GM12874 (cell line): ENCODE results near the gene FBXO17.

Experiments
- CTCF ChIP-seq: IDR thresholded peaks from 2 replicates; pipeline ENCODE4 v1.5.1; 2011; ENCODE audit warnings: low read depth, mild to moderate bottlenecking, control low read depth, low read length, moderate library complexity; ENCODE audit not compliant: insufficient read depth

Gene FBXO17

GRCh38 chr19:38912600-38913514 is 62.7 kb downstream of the FBXO17 start:
- no peak for TF ChIP-seq CTCF

DNA sequence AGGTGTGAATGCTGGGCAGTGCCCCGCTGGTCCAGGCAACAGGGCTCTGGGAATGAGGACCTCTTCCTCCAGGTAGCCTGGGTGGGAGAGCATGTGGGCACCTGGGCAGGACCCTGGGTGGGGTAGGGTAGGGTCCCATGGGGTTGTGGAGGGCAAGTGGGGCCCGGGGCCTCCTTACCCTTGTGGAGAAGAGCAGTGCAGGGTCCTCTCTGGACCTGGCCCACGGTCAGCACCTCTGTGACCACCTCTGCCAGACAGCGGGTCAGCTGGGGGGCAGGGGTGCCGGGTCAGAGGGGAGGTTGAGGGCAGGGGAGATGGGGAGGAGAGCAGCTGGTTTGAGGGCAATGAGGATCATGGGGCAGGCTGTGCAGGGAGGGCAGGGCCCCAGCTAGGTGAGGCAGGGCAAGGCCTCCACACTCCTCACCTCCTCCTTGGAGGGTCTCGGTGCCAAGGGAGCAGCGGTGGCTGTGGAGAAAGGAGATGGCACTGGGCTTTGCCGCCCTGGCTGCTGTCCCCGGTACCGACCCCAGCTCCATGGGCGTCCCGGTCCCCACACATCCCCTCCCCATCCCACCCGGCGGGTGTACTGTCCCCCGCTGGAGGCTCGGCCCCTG is 64.0 kb downstream of the FBXO17 start:
- TF ChIP-seq CTCF = no peak

DNA sequence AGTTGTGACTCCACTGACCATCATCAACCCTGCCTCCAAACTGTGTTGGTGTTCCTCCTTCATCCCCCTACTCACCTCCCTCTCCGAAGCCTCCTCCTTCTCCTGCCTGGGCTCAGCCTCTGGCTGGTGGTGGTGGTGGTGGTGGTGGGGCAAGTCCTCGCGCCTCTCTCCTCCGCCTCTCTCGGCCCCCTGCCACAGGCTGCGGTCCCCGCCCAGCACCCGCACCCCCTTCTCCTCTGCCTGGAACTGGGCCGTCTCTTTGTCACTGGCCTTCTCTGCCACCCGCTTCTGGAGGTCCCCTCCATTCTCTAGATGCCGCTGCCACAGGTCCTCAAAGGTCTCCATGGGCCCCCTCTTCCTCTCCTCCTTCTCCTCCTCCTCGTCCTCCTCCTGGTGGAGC is 65.1 kb downstream of the FBXO17 start:
- no peak for TF ChIP-seq CTCF

DNA sequence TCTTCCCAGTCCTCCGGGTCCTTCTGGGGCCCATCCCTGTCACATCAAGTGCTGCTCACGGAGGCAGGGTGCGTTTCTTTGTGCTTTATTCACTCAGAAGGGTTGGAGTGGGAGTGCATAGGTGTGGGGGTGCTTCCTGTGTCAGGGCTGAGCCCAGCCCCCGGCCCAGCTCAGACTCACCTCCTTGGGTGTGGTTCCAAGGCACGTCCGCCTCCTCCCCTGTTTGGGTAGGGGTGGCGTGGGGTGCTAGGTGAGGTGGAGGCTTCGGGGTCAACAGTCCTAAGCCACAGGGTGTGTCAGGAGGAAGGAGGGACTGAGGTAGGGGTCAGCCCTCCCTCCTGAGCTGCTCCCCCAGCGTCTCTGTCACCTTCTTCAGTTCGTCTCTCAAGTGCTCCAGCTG is 66.6 kb downstream of the FBXO17 start:
- no peak for TF ChIP-seq CTCF

- TF ChIP-seq CTCF = no peak
Measured at GRCh38 chr19:38907670-38908069, 67.9 kb downstream of the FBXO17 start.

DNA sequence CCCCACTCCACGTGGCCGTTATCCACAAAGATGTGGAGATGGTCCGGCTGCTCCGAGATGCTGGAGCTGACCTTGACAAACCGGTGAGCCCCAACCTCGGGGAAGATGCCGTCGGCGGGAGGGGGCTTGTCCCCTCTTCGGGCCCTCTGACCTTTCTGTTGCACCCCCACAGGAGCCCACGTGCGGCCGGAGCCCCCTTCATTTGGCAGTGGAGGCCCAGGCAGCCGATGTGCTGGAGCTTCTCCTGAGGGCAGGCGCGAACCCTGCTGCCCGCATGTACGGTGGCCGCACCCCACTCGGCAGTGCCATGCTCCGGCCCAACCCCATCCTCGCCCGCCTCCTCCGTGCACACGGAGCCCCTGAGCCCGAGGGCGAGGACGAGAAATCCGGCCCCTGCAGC is 68.3 kb downstream of the FBXO17 start:
- no peak for TF ChIP-seq CTCF

GRCh38 chr19:38905620-38906019 is 69.9 kb downstream of the FBXO17 start:
- no peak for TF ChIP-seq CTCF
